Spleen (tissue), 11 donors: ENCODE results near the gene KCNH4. TPM values are rescaled to one million over a fixed set of nuclear protein-coding genes. Genes with fewer than 3 reads are reported as not detected.

Experiments used
- DNase-seq: peaks from one replicate; pipeline ENCODE4 v3.0.0-alpha.2; 2020
- H3K27ac ChIP-seq, 8 donors: fragments of 200-600 bp; sonication (generic) in 7 of 8; 1 replicate in 4 of 8; 2 replicates in 4 of 8; pipeline versions ENCODE4 v1.5.0 to v1.8.0; 2016 to 2021; ENCODE audit warnings: inconsistent platforms in 4 of 8, mild to moderate bottlenecking in 4 of 8, moderate library complexity in 1 of 8
- H3K27me3 ChIP-seq, 7 donors: fragments of 200-600 bp; sonication (generic) in 6 of 7; replicated peaks in 1 of 7; 1 replicate in 4 of 7; 2 replicates in 3 of 7; pipeline versions ENCODE4 v1.5.0 to v1.8.0; 2016 to 2021; ENCODE audit warnings: inconsistent platforms in 3 of 7, mild to moderate bottlenecking in 1 of 7
- H3K36me3 ChIP-seq, 6 donors: fragments of 200-600 bp; sonication (generic) in 5 of 6; 1 replicate in 4 of 6; 2 replicates in 2 of 6; pipeline versions ENCODE4 v1.5.0 to v1.8.0; 2016 to 2021; ENCODE audit warnings: inconsistent platforms in 2 of 6
- H3K4me1 ChIP-seq, 6 donors: fragments of 200-600 bp; sonication (generic) in 5 of 6; 1 replicate in 3 of 6; 2 replicates in 3 of 6; pipeline versions ENCODE4 v1.5.0 to v1.8.0; 2016 to 2021; ENCODE audit warnings: inconsistent platforms in 3 of 6
- H3K4me3 ChIP-seq, 8 donors: fragments of 200-600 bp; sonication (generic) in 7 of 8; 1 replicate in 4 of 8; 2 replicates in 4 of 8; pipeline versions ENCODE4 v1.5.0 to v1.8.0; 2016 to 2021; ENCODE audit warnings: inconsistent platforms in 4 of 8, mild to moderate bottlenecking in 4 of 8, moderate library complexity in 2 of 8
- H3K9me3 ChIP-seq, 8 donors: fragments of 200-600 bp; sonication (generic) in 7 of 8; 1 replicate in 4 of 8; 2 replicates in 4 of 8; pipeline versions ENCODE4 v1.5.0 to v1.8.0; 2016 to 2021; ENCODE audit warnings: inconsistent platforms in 4 of 8
- POLR2A ChIP-seq, 3 donors: fragments of 450-650 bp; IDR thresholded peaks; one replicate each; pipeline ENCODE4 v1.5.1; 2017; ENCODE audit warnings: antibody characterized with exemption in 3 of 3, mild to moderate bottlenecking in 1 of 3
- POLR2AphosphoS5 ChIP-seq, 3 donors: sonication (generic); formaldehyde crosslinking; IDR thresholded peaks; one replicate each; pipeline ENCODE4 v1.5.1; 2017; ENCODE audit warnings: antibody characterized with exemption in 3 of 3
- WGBS, 5 donors: extraction: QIAGEN DNeasy Blood & Tissue Kit in 3 of 5; methylation state at CpG; one replicate each; pipeline versions ENCODE4 v1.1.5 to v1.1.7; 2013 to 2018; 5-methylcytosine and 5-hydroxymethylcytosine counted together
- intact Hi-C: fragments of 100-400 bp; cut with DNase I; formaldehyde crosslinking; loops from one replicate; pipeline ENCODE4 v1.15.0; 2023; ENCODE audit warnings: low total_unique reads
- polyA plus RNA-seq, 3 donors: library from polyadenylated mRNA; stranded (reverse); fragments of 200-250 nt; gene quantifications; one replicate each; pipeline ENCODE4 v1.2.1, GENCODE V29; 2013
- total RNA-seq, 7 donors: library from RNA; depleted of rRNA in 3 of 7; stranded (reverse); fragments of >200 nt in 3 of 7; fragmentation: NEBNext Ultra II Directional in 4 of 7; extraction: Animal tissue kit (Norgen Biotek cat#: 25700) in 4 of 7; gene quantifications; one replicate each; pipeline versions ENCODE4 v1.1.0 to v1.2.1, GENCODE V29; 2016 to 2021
- TF ChIP-seq, protein P1 (sequence below), 11 experiments: fragments of 200-600 bp in 7 of 11; fragments of 450-650 bp in 4 of 11; sonication (generic) in 4 of 11; IDR thresholded peaks in 8 of 11; conservative IDR thresholded peaks in 3 of 11; 1 replicate in 7 of 11; 2 replicates in 4 of 11; pipeline versions ENCODE4 v1.4.0 to v1.8.0; 2016 to 2021; ENCODE audit warnings: antibody characterized with exemption in 11 of 11, inconsistent platforms in 4 of 11, mild to moderate bottlenecking in 1 of 11
- donor health status: healthy with polysubstance abuse.
- donor health status: DM: no; HTN: no; CAD: no; lungs with moderate emphysema.
- donor health status: DM: no; HTN: no; CAD: no.
- donor health status: Bipolar disorder and iron deficiency.
- donor health status: healthy.
- donor health status: DM: no; HTN: no; CAD: no.
- donor health status: DM: yes; HTN: yes; CAD: no.

Gene KCNH4
- total and polyA plus RNA-seq, 10 donors, result 0.14 to 0.52 (median 0.24) TPM

DNA sequence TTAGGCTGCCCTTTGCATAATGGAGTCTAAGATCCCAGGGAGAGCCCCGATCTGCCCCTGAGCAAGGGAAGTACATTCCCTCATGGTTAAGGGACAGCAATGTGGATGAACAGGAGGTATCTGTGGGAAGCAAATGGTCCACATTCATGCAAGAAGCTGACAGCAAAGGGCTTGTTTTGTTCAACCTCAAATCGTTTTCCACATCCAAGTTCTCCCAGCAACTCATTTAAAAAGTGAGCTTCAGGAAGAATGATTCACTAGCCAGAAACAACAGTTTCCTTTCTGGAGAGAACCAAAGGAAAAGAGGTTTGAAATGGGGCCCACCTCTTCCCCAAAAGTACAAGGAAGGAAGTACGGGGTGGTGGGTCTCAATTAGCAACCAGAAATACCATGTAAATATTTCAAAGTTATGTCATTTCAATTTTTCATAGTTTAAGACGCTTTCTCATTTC is 48.9 kb downstream of the KCNH4 start:
- intact Hi-C loops, result no loop called here
- peak overlapping the region; percentile 51 to 90 (median 81) for H3K27ac ChIP-seq
- DNase-seq, result no peak
- H3K27me3 ChIP-seq, result no peaks in the 10 kb centered on the region
- peak overlapping the region in 1 of 8 donors; percentile 26 for H3K4me3 ChIP-seq
- peaks cover 57 to 95% (median 84%) of the 10 kb centered on the region in 6 donors for H3K4me1 ChIP-seq
- H3K9me3 ChIP-seq, result no peaks in the 10 kb centered on the region
- WGBS, 5 donors, result 17 to 33% (median 24%) methylated on average over 4 of the region's 4 CpGs
- TF ChIP-seq, protein P1, sequence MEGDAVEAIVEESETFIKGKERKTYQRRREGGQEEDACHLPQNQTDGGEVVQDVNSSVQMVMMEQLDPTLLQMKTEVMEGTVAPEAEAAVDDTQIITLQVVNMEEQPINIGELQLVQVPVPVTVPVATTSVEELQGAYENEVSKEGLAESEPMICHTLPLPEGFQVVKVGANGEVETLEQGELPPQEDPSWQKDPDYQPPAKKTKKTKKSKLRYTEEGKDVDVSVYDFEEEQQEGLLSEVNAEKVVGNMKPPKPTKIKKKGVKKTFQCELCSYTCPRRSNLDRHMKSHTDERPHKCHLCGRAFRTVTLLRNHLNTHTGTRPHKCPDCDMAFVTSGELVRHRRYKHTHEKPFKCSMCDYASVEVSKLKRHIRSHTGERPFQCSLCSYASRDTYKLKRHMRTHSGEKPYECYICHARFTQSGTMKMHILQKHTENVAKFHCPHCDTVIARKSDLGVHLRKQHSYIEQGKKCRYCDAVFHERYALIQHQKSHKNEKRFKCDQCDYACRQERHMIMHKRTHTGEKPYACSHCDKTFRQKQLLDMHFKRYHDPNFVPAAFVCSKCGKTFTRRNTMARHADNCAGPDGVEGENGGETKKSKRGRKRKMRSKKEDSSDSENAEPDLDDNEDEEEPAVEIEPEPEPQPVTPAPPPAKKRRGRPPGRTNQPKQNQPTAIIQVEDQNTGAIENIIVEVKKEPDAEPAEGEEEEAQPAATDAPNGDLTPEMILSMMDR (IDR thresholded peaks at IDR 0.05 in 8 of 11, conservative IDR thresholded peaks at IDR 0.05 in 3 of 11), result no peak
- peak in 1 of 3 donors; percentile 44 for TF ChIP-seq POLR2AphosphoS5 (IDR thresholded peaks at IDR 0.05)
- no peak for TF ChIP-seq POLR2A (IDR thresholded peaks at IDR 0.05)
- H3K36me3 ChIP-seq, result peaks cover 0 to 54% (median 35%) of the 10 kb centered on the region in 6 donors

DNA sequence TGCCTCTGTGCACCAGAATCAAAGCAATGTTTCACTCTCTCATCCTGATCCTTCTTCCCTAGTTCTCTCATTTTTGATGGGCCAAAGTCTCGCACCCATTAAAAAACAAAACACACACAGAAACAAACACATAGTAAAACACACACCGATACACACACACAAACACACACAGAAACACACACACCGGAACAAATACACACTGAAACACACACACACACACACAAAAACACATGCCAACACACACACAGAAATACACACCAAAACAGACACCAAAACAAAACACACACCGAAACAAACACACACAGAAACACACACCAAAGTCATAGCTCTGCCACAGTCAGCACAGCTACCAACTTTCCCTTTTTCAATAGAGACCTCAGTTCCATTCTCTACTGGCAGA is 49.7 kb downstream of the KCNH4 start:
- no peak for DNase-seq
- peaks cover 54 to 87% (median 78%) of the 10 kb centered on the region in 6 donors for H3K4me1 ChIP-seq
- WGBS, 5 donors, result 91 to 99% (median 96%) methylated on average over 4 of the region's 4 CpGs

DNA sequence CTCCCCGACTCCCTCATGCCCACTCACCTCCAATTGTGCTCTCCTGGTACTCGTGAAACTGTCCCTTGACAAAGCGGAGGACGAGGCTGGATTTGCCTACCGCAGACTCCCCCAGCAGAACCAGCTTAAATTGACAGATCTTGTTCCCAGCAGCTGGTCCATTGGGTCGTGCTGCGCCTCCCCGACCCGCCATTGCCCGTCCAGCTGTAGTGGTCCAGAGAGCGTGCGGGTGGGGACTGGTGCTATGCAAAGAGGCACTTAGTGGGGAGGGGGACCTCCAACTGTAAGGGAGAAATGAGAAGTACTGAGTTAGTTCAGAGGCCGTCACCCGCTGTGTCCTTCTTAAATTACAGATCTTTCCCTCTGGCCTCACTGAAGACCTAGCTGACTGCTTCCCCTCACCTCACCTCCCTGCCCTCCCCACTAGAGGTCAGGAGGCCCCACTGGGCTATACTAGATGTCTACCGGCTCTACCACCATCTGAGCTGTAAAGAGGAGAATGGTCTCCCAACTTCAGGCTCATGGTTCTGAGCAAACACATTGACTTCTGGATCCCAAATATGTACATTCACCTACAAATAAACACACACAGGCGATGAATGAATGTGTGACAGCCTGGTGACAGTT is 50.5 kb downstream of the KCNH4 start:
- TF ChIP-seq POLR2AphosphoS5 (IDR thresholded peaks at IDR 0.05) (peak in 1 of 3 donors; percentile 50), POLR2A (IDR thresholded peaks at IDR 0.05) (no peak)
- TF ChIP-seq, protein P1 (IDR thresholded peaks at IDR 0.05 in 8 of 11, conservative IDR thresholded peaks at IDR 0.05 in 3 of 11), result no peak
- no peaks in the 10 kb centered on the region for H3K27me3 ChIP-seq
- no peaks in the 10 kb centered on the region for H3K9me3 ChIP-seq
- intact Hi-C loops, result no loop called here
- H3K4me3 ChIP-seq, result no peak overlapping the region
- peaks cover 47 to 79% (median 69%) of the 10 kb centered on the region in 6 donors for H3K4me1 ChIP-seq
- no peak for DNase-seq
- H3K27ac ChIP-seq, result peak overlapping the region; percentile 55 to 90 (median 81)
- WGBS, 5 donors, result 87 to 94% (median 91%) methylated on average over 16 of the region's 16 CpGs
- peaks cover 0 to 60% (median 51%) of the 10 kb centered on the region in 6 donors for H3K36me3 ChIP-seq

More for the DNA sequence above, 49.7 kb downstream of the KCNH4 start:
- Histone ChIP-seq H3K9me3 (no peaks in the 10 kb centered on the region), H3K27me3 (no peaks in the 10 kb centered on the region), H3K27ac (peak overlapping the region; percentile 55 to 90 (median 81)), H3K36me3 (peaks cover 0 to 54% (median 43%) of the 10 kb centered on the region in 6 donors), H3K4me3 (no peak overlapping the region)
- TF ChIP-seq, protein P1 (IDR thresholded peaks at IDR 0.05 in 8 of 11, conservative IDR thresholded peaks at IDR 0.05 in 3 of 11), result no peak
- TF ChIP-seq POLR2AphosphoS5 (IDR thresholded peaks at IDR 0.05) (no peak), POLR2A (IDR thresholded peaks at IDR 0.05) (no peak)
- intact Hi-C loops, result no loop called here

DNA sequence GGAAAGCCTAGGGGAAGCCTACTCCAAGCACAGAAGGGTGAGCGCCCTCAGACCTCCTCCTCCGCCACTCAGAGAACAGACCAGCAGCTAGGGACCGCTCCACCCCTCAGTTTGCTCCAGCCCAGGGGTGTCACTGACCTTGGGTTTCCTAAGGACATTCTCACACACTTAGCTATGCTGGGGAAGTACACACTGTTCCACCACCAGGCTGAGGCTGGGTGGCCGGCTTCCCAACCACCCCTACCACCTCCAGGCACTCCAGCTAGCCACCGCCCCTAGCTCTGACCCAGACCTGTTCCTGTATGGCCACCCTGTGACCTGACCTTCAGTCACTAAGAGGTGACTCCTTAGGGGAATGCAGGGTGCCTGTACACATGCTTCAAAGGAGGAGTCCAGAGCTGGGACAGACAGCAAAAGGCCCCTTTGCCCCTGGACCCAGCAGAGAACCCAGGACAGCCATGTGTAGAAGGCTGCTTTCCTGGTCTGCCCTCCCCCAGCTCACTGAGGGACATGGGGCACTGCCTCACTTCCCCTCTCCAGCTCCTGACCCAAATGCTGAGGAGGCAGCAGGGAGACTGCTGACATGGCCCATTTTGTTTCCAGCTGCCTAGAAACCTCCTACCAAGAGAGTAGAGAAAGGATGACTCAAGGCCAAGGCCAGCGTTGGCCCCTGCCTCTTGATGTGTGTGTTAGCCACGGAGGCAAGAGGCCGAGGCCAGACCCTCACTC is 51.7 kb downstream of the KCNH4 start:
- Histone ChIP-seq H3K36me3 (peaks cover 0 to 72% (median 60%) of the 10 kb centered on the region in 6 donors), H3K9me3 (no peaks in the 10 kb centered on the region), H3K4me3 (no peak overlapping the region), H3K27me3 (no peaks in the 10 kb centered on the region), H3K4me1 (peaks cover 37 to 67% (median 58%) of the 10 kb centered on the region in 6 donors), H3K27ac (peak overlapping the region; percentile 48 to 90 (median 81))
- 57 to 81% (median 70%) methylated on average over 7 to 8 of the region's 8 CpGs for WGBS, 5 donors
- TF ChIP-seq POLR2A (IDR thresholded peaks at IDR 0.05) (no peak), POLR2AphosphoS5 (IDR thresholded peaks at IDR 0.05) (peak; percentile 41 to 78 (median 72))
- TF ChIP-seq, protein P1 (IDR thresholded peaks at IDR 0.05 in 8 of 11, conservative IDR thresholded peaks at IDR 0.05 in 3 of 11), result peak in 2 of 11 experiments; percentile 10 to 24
- intact Hi-C loops, result no loop called here
- no peak for DNase-seq
